Pancreas (tissue), 10 donors: ENCODE data around the gene OR4A5. TPM values are rescaled to one million over a fixed set of nuclear protein-coding genes. Genes with fewer than 3 reads are reported as not detected.
"Not testable (repeated sequence)": the region's sequence is repeated elsewhere in the genome, so short reads cannot be mapped to it uniquely, and the experiment has no call there.

ENCODE experiments used
- ATAC-seq, 4 donors: fragments of 200-7000 bp; cut with Tn5 transposase; one replicate each; pipeline versions ENCODE4 v1.8.0 to v1.9.1; 2020; ENCODE audit warnings: mild to moderate bottlenecking in 4 of 4, moderate library complexity in 4 of 4
- DNase-seq, 6 donors: peaks; one replicate each; pipeline ENCODE4 v3.0.0-alpha.2; 2020
- FAIRE-seq: peaks from 2 replicates; lab custom pipeline; 2012; peaks lifted over from hg19 to GRCh38; lab: Jason Lieb, UNC
- H3K27ac ChIP-seq, 4 donors: fragments of 200-600 bp; sonication (generic); 1 replicate in 3 of 4; 2 replicates in 1 of 4; pipeline versions ENCODE4 v1.5.0 to v1.8.0; 2020
- H3K27me3 ChIP-seq, 4 donors: fragments of 200-600 bp; one replicate each; pipeline ENCODE4 v1.8.0; 2021
- H3K36me3 ChIP-seq, 3 donors: fragments of 200-600 bp; sonication (generic) in 1 of 3; one replicate each; pipeline versions ENCODE4 v1.5.0 to v1.8.0; 2020 to 2021
- H3K4me1 ChIP-seq, 3 donors: fragments of 200-600 bp; one replicate each; pipeline ENCODE4 v1.8.0; 2021
- H3K4me3 ChIP-seq, 4 donors: fragments of 200-600 bp; sonication (generic) in 2 of 4; one replicate each; pipeline versions ENCODE4 v1.5.0 to v1.8.0; 2020 to 2021
- H3K9me3 ChIP-seq, 4 donors: fragments of 200-600 bp; one replicate each; pipeline ENCODE4 v1.8.0; 2021
- WGBS, 2 donors: extraction: QIAGEN DNeasy Blood & Tissue Kit; methylation state at CpG; one replicate each; pipeline ENCODE4 v1.1.7; 2013; 5-methylcytosine and 5-hydroxymethylcytosine counted together
- intact Hi-C, 3 donors: fragments of 100-400 bp; cut with DNase I; formaldehyde crosslinking; loops; one replicate each; pipeline versions ENCODE4 v1.11.1 to v1.14.2; 2022
- polyA plus RNA-seq, 2 donors: library from polyadenylated mRNA; stranded (reverse); fragments of 200-250 nt; gene quantifications; one replicate each; pipeline ENCODE4 v1.2.3, GENCODE V29; 2013
- total RNA-seq, 6 donors: library from RNA; stranded (reverse); fragmentation: NEBNext Ultra II Directional in 4 of 6; extraction: Animal tissue kit (Norgen Biotek cat#: 25700) in 4 of 6; gene quantifications; one replicate each; pipeline versions ENCODE4 v1.2.1 to v1.2.4, GENCODE V29; 2021 to 2023
- donor health status: healthy with polysubstance abuse.
- donor health status: DM: no; HTN: no; CAD: no; lungs with moderate emphysema.
- donor health status: DM: no; HTN: no; CAD: no.
- donor health status: control.
- donor health status: control.
- donor health status: Bipolar disorder and iron deficiency.
- donor health status: DM: yes; HTN: yes; CAD: no.
- donor health status: DM: no; HTN: no; CAD: no.
- donor health status: DM: no; HTN: no; CAD: no.
- donor health status: DM: yes; HTN: yes; CAD: no.

OR4A5 gene, protein sequence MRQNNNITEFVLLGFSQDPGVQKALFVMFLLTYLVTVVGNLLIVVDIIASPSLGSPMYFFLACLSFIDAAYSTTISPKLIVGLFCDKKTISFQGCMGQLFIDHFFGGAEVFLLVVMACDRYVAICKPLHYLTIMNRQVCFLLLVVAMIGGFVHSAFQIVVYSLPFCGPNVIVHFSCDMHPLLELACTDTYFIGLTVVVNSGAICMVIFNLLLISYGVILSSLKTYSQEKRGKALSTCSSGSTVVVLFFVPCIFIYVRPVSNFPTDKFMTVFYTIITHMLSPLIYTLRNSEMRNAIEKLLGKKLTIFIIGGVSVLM
- total RNA-seq (not detected), polyA plus RNA-seq (not detected)

DNA sequence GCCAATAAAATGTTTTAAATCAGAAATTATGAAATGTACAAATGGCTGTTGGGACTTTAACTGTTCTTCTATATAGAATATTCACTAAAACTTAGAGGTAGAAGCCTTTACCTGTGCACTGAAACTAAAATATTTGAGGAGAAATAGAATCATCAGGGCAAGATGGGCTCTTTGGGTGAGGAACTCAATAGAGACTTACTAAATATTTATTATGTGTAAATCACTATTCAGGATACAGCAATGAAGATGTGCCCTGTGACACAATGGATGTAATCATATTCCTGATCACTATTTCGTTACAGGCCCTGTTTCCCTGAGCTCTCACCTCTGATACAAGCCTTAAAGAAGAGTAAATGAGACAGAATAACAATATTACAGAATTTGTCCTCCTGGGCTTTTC is at the start of gene OR4A5:
Gene OR4A5, plus strand, starts transcription at position 301 of the 400 bp plus-strand sequence. Its CDS starts 53 bp downstream, at position 354.
- 0% methylated on average over 1 of the region's 1 CpG for WGBS, 2 donors
- DNase-seq, H3K27me3 ChIP-seq, H3K36me3 ChIP-seq, H3K27ac ChIP-seq, H3K4me1 ChIP-seq, intact Hi-C loops, ATAC-seq, H3K9me3 ChIP-seq, H3K4me3 ChIP-seq, FAIRE-seq: not testable (repeated sequence)

DNA sequence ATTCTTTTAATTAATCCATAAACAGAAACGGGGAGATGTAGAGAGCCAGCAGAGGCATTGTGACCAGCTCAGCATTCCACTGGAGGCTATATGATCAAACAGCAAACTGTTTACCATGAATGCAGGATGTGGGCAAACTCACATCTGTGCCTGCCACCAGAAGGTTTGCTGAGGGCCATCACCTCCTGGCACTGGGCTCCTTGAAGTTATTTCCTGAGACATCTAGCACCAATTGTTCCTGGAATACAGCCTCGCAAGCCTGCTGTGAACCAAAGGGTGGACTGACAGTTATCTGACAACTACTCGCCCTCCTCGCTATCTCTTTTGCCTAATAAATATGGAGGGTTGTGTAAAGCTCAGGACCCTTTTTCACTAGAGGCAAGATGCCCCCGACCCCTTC is 13.5 kb downstream of the OR4A5 start:
- 36 to 43% methylated on average over 5 of the region's 5 CpGs for WGBS, 2 donors
- H3K4me3 ChIP-seq, ATAC-seq, H3K27me3 ChIP-seq, H3K36me3 ChIP-seq, H3K4me1 ChIP-seq, H3K9me3 ChIP-seq, FAIRE-seq, intact Hi-C loops, H3K27ac ChIP-seq, DNase-seq: not testable (repeated sequence)

Other genes starting within 250 kb of the OR4A5 start
- not detected for gene OR4C46, start 102.8 kb upstream of the OR4A5 start, total RNA-seq
- gene OR4C46, start 102.8 kb upstream of the OR4A5 start, polyA plus RNA-seq, result not detected